GM18909 (cell line): Measurements from ENCODE around the gene CTNNA3.
A peak's percentile ranks its signal among the peaks of the same experiment; 100 is the strongest.

ENCODE experiments used
- ATAC-seq: cut with Tn5 transposase; IDR thresholded peaks from one replicate; pipeline ENCODE4 v1.9.1; 2021; ENCODE audit warnings: mild to moderate bottlenecking; ENCODE audit not compliant: unreplicated experiment, poor library complexity

CTNNA3 gene

GRCh38 chr10:66222462-66223046 lies 1473.4 kb downstream of the CTNNA3 start:
- ATAC-seq: no peak

- no peak for ATAC-seq
Measured at GRCh38 chr10:66218981-66219587, 1476.9 kb downstream of the CTNNA3 start.

- no peak for ATAC-seq
Measured at GRCh38 chr10:66218289-66218688, 1477.7 kb downstream of the CTNNA3 start.

- no peak for ATAC-seq
Measured at GRCh38 chr10:66215920-66216319, 1480.1 kb downstream of the CTNNA3 start.

GRCh38 chr10:66214721-66215404 lies 1481.1 kb downstream of the CTNNA3 start:
- ATAC-seq: no peak

GRCh38 chr10:66209025-66209424 lies 1487.0 kb downstream of the CTNNA3 start:
- ATAC-seq: no peak

GRCh38 chr10:66204838-66205237 lies 1491.2 kb downstream of the CTNNA3 start:
- no peak for ATAC-seq

GRCh38 chr10:66202101-66202500 lies 1493.9 kb downstream of the CTNNA3 start:
- ATAC-seq: no peak

- no peak for ATAC-seq
Measured at GRCh38 chr10:66192162-66192831, 1503.7 kb downstream of the CTNNA3 start.

- ATAC-seq: no peak
Measured at GRCh38 chr10:66190413-66190812, 1505.6 kb downstream of the CTNNA3 start.

- no peak for ATAC-seq
Measured at GRCh38 chr10:66189271-66189670, 1506.7 kb downstream of the CTNNA3 start.

- no peak for ATAC-seq
Measured at GRCh38 chr10:66187053-66187733, 1508.8 kb downstream of the CTNNA3 start.

GRCh38 chr10:66183028-66183427 lies 1513.0 kb downstream of the CTNNA3 start:
- ATAC-seq: no peak

- peak; percentile 89 for ATAC-seq
Measured at GRCh38 chr10:66180581-66181318, 1515.2 kb downstream of the CTNNA3 start.

- ATAC-seq: no peak
Measured at GRCh38 chr10:66180021-66180420, 1516.0 kb downstream of the CTNNA3 start.

- ATAC-seq: no peak
Measured at GRCh38 chr10:66176772-66177171, 1519.2 kb downstream of the CTNNA3 start.

- no peak for ATAC-seq
Measured at GRCh38 chr10:66167816-66168215, 1528.2 kb downstream of the CTNNA3 start.

GRCh38 chr10:66162560-66163143 lies 1533.3 kb downstream of the CTNNA3 start:
- no peak for ATAC-seq

GRCh38 chr10:66151346-66151745 lies 1544.6 kb downstream of the CTNNA3 start:
- ATAC-seq: no peak

GRCh38 chr10:66148312-66148711 lies 1547.7 kb downstream of the CTNNA3 start:
- no peak for ATAC-seq
